ENCODE data around the gene ZER1.

GRCh38 chr9:128684325-128685199 is 87.2 kb downstream of the ZER1 start:
- no peak for TF ChIP-seq POLR2A (IDR thresholded peaks at IDR 0.05; ENCODE audit: low read length)
- no peak for TF ChIP-seq GATA1 (IDR thresholded peaks at IDR 0.05; ENCODE audit: low read depth, low read length)
